ENCODE measurements around the gene DNMT3A.

The DNMT3A gene

GRCh38 chr2:25377822-25378421, 36.2 kb upstream of the DNMT3A start:
- H3K9ac ChIP-seq (ENCODE audit: low read length), result no peak overlapping the region
- H3K4me1 ChIP-seq (ENCODE audit: control insufficient read depth, insufficient read depth, low read depth, low read length), result peaks cover 18% of the 10 kb centered on the region
- peaks cover 0 to 15% of the 10 kb centered on the region in 2 experiments for H3K27me3 ChIP-seq (ENCODE audit: control insufficient read depth in 1 of 2, insufficient read depth in 1 of 2, low read length in 2 of 2)
- H2AFZ ChIP-seq (ENCODE audit: low read depth, low read length), result no peak overlapping the region
- DNase-seq, result no peak
- no peak overlapping the region for H4K8ac ChIP-seq (ENCODE audit: low read length)
- H3K14ac ChIP-seq (ENCODE audit: low read length in 2 of 2), result no peak overlapping the region
- H3K9me3 ChIP-seq (ENCODE audit: control insufficient read depth, low read length), result no peaks in the 10 kb centered on the region
- no peak overlapping the region for H2BK120ac ChIP-seq (ENCODE audit: low read depth, low read length)
- H3K79me1 ChIP-seq (replicated peaks; ENCODE audit: low read length, poor library complexity, severe bottlenecking), result no peaks in the 10 kb centered on the region
- peak overlapping the region in 1 of 2 experiments; percentile 85 for H2BK12ac ChIP-seq (ENCODE audit: low read length in 2 of 2)
- H3K27ac ChIP-seq (ENCODE audit: low read length, poor library complexity, severe bottlenecking), result no peak overlapping the region
- no peak overlapping the region for H3K4me2 ChIP-seq (ENCODE audit: low read length, poor library complexity, severe bottlenecking)
- H3K4ac ChIP-seq (ENCODE audit: low read depth in 1 of 2, low read length in 2 of 2), result no peak overlapping the region
- H3K4me3 ChIP-seq (ENCODE audit: insufficient read depth in 1 of 2, low read depth in 1 of 2, low read length in 2 of 2), result no peak overlapping the region
- no peak overlapping the region for H2BK5ac ChIP-seq (ENCODE audit: low read depth, low read length, poor library complexity, severe bottlenecking)
- no peak overlapping the region for H3K23ac ChIP-seq (ENCODE audit: low read length in 2 of 2)
- H2AK5ac ChIP-seq (ENCODE audit: low read length, severe bottlenecking), result no peak overlapping the region
- H4K91ac ChIP-seq (ENCODE audit: low read length), result no peak overlapping the region
- H2BK15ac ChIP-seq (ENCODE audit: low read depth, poor library complexity, severe bottlenecking), result no peak overlapping the region
- WGBS, result 95% methylated on average over 22 of the region's 22 CpGs
- H3K18ac ChIP-seq (ENCODE audit: low read depth in 1 of 2, low read length in 2 of 2), result no peak overlapping the region
- H3K36me3 ChIP-seq (ENCODE audit: control insufficient read depth in 1 of 2, insufficient read depth in 2 of 2, low read depth in 1 of 2, low read length in 2 of 2), result no peaks in the 10 kb centered on the region

GRCh38 chr2:25376750-25377621, 35.3 kb upstream of the DNMT3A start:
- Histone ChIP-seq H3K9me3 (ENCODE audit: control insufficient read depth, low read length) (no peaks in the 10 kb centered on the region), H3K4me2 (ENCODE audit: low read length, poor library complexity, severe bottlenecking) (peak overlapping the region; percentile 44)
- WGBS, result 21% methylated on average over 52 of the region's 52 CpGs

GRCh38 chr2:25375989-25376545, 34.3 kb upstream of the DNMT3A start:
- H3K14ac ChIP-seq (ENCODE audit: low read length in 2 of 2), result no peak overlapping the region
- H3K4ac ChIP-seq (ENCODE audit: low read depth in 1 of 2, low read length in 2 of 2), result no peak overlapping the region
- H3K4me2 ChIP-seq (ENCODE audit: low read length, poor library complexity, severe bottlenecking), result no peak overlapping the region
- H2BK12ac ChIP-seq (ENCODE audit: low read length in 2 of 2), result peak overlapping the region in 1 of 2 experiments; percentile 67
- H2BK120ac ChIP-seq (ENCODE audit: low read depth, low read length), result no peak overlapping the region
- 84% methylated on average over 15 of the region's 16 CpGs for WGBS
- no peak overlapping the region for H2AK5ac ChIP-seq (ENCODE audit: low read length, severe bottlenecking)
- H3K4me1 ChIP-seq (ENCODE audit: control insufficient read depth, insufficient read depth, low read depth, low read length), result peaks cover 20% of the 10 kb centered on the region
- H4K8ac ChIP-seq (ENCODE audit: low read length), result no peak overlapping the region
- H3K4me3 ChIP-seq (ENCODE audit: insufficient read depth in 1 of 2, low read depth in 1 of 2, low read length in 2 of 2), result no peak overlapping the region
- peak overlapping the region in 1 of 2 experiments; percentile 25 for H3K18ac ChIP-seq (ENCODE audit: low read depth in 1 of 2, low read length in 2 of 2)
- peaks cover 0 to 15% of the 10 kb centered on the region in 2 experiments for H3K27me3 ChIP-seq (ENCODE audit: control insufficient read depth in 1 of 2, insufficient read depth in 1 of 2, low read length in 2 of 2)
- H2AFZ ChIP-seq (ENCODE audit: low read depth, low read length), result no peak overlapping the region
- H4K91ac ChIP-seq (ENCODE audit: low read length), result no peak overlapping the region
- H3K23ac ChIP-seq (ENCODE audit: low read length in 2 of 2), result no peak overlapping the region
- peak overlapping the region; percentile 69 for H3K9ac ChIP-seq (ENCODE audit: low read length)
- H3K36me3 ChIP-seq (ENCODE audit: control insufficient read depth in 1 of 2, insufficient read depth in 2 of 2, low read depth in 1 of 2, low read length in 2 of 2), result no peaks in the 10 kb centered on the region
- H3K9me3 ChIP-seq (ENCODE audit: control insufficient read depth, low read length), result no peaks in the 10 kb centered on the region
- H3K27ac ChIP-seq (ENCODE audit: low read length, poor library complexity, severe bottlenecking), result no peak overlapping the region
- no peak overlapping the region for H2BK5ac ChIP-seq (ENCODE audit: low read depth, low read length, poor library complexity, severe bottlenecking)
- DNase-seq, result no peak
- peak overlapping the region; percentile 38 for H2BK15ac ChIP-seq (ENCODE audit: low read depth, poor library complexity, severe bottlenecking)
- H3K79me1 ChIP-seq (replicated peaks; ENCODE audit: low read length, poor library complexity, severe bottlenecking), result no peaks in the 10 kb centered on the region

More at GRCh38 chr2:25376750-25377621, 35.3 kb upstream of the DNMT3A start:
- Histone ChIP-seq H2BK12ac (ENCODE audit: low read length in 2 of 2) (peak overlapping the region in 1 of 2 experiments; percentile 85), H3K4me1 (ENCODE audit: control insufficient read depth, insufficient read depth, low read depth, low read length) (peaks cover 18% of the 10 kb centered on the region), H3K23ac (ENCODE audit: low read length in 2 of 2) (peak overlapping the region in 1 of 2 experiments; percentile 77), H3K79me1 (replicated peaks; ENCODE audit: low read length, poor library complexity, severe bottlenecking) (no peaks in the 10 kb centered on the region), H3K4me3 (ENCODE audit: insufficient read depth in 1 of 2, low read depth in 1 of 2, low read length in 2 of 2) (peak overlapping the region in 1 of 2 experiments; percentile 69), H3K18ac (ENCODE audit: low read depth in 1 of 2, low read length in 2 of 2) (peak overlapping the region; percentile 3 to 93), H2BK15ac (ENCODE audit: low read depth, poor library complexity, severe bottlenecking) (no peak overlapping the region), H4K8ac (ENCODE audit: low read length) (peak overlapping the region; percentile 73), H3K36me3 (ENCODE audit: control insufficient read depth in 1 of 2, insufficient read depth in 2 of 2, low read depth in 1 of 2, low read length in 2 of 2) (no peaks in the 10 kb centered on the region), H2BK120ac (ENCODE audit: low read depth, low read length) (no peak overlapping the region), H4K91ac (ENCODE audit: low read length) (no peak overlapping the region), H3K9ac (ENCODE audit: low read length) (peak overlapping the region; percentile 75), H3K27me3 (ENCODE audit: control insufficient read depth in 1 of 2, insufficient read depth in 1 of 2, low read length in 2 of 2) (peaks cover 0 to 15% of the 10 kb centered on the region in 2 experiments), H3K27ac (ENCODE audit: low read length, poor library complexity, severe bottlenecking) (no peak overlapping the region), H2AFZ (ENCODE audit: low read depth, low read length) (no peak overlapping the region), H2BK5ac (ENCODE audit: low read depth, low read length, poor library complexity, severe bottlenecking) (no peak overlapping the region), H3K14ac (ENCODE audit: low read length in 2 of 2) (peak overlapping the region in 1 of 2 experiments; percentile 93), H2AK5ac (ENCODE audit: low read length, severe bottlenecking) (no peak overlapping the region), H3K4ac (ENCODE audit: low read depth in 1 of 2, low read length in 2 of 2) (peak overlapping the region; percentile 35 to 63)
- peak; percentile 89 for DNase-seq
